GM12873 (cell line): ENCODE results near the gene NELL2.

ENCODE experiments used
- CTCF ChIP-seq: IDR thresholded peaks from 2 replicates; pipeline ENCODE4 v1.5.1; 2012; ENCODE audit warnings: low read depth, mild to moderate bottlenecking, moderate library complexity, low read length, control low read depth; ENCODE audit not compliant: insufficient read depth; ENCODE audit errors: missing control alignments

The NELL2 gene

DNA sequence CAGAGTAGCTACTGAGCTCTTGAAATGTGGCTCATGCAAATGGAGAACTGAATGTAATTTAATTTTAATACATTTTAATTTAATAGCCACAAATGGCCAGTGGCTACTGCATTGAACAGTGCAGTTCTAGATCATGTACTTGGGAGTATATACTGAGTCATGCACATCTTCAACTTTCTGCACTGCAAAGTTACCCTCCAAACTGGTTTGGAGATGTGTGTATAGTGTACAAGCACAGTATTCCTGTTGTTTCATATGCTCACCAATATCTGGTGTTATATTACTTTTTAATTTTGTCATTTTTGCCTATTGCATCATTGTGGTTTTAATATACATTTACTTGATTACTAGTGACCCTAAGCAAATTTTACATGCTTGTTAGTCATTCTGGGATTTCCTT, 372.8 kb downstream of the NELL2 start:
- no peak for TF ChIP-seq CTCF

GRCh38 chr12:44502681-44503080, 373.4 kb downstream of the NELL2 start:
- no peak for TF ChIP-seq CTCF

DNA sequence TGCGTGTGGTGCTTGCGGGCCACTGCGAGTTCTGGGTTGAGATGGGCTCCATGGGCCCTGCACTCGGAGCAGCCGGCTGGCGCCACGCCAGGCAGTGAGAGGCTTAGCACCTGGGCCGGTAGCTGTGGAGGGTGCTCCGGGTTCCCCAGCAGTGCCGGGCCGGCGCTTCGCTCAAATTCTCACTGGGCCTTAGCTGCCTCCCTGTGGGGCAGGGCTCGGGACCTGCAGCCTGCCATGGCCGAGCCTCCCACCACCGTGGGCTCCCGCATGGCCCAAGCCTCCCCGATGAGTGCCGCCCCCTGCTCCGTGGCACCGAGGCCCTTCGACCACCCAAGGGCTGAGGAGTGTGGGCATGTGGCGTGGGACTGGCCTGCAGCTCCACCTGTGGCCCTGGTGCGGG, 375.7 kb downstream of the NELL2 start:
- TF ChIP-seq CTCF: no peak

GRCh38 chr12:44497044-44497443, 379.1 kb downstream of the NELL2 start:
- TF ChIP-seq CTCF: peak; percentile 40

DNA sequence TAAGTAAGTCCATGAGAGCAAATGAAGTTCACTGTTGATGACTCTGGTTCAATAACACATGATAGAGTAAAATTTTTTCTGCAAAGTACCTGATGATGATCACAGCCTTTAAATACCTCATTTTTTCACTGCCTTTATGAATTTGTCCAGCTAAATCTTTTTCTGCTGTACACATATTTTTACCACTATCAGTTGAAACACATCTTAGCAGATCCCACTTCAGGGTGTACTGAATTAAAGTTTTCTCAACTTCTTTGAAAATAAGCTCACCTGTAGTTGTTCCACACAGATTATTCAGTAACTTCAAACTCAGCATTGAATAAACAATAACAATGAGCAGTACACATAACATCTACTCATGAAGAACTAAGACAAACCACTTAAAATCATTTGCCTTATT, 385.9 kb downstream of the NELL2 start:
- no peak for TF ChIP-seq CTCF

GRCh38 chr12:44488180-44488579, 387.9 kb downstream of the NELL2 start:
- TF ChIP-seq CTCF: no peak

DNA sequence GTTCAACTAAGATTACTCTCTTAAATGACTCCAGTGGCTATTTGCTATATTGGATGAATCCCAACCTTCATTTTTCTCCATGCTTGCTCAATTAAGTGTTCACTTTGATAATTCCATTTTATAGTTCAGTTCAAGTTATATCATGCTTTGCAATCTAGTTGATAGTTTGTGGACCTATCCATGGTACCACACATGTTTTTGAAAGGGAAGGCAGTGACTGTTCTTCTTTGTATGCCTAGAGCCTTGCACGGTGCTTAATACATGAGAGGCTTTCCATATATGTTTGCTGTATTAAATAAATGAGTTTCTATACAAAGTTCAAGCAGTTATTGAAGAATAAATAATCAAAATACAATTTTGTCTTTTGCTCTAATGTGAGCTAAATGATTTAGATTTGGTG, 391.3 kb downstream of the NELL2 start:
- TF ChIP-seq CTCF: no peak
